Nephron progenitor cell (in vitro differentiated cells): ENCODE measurements around the gene ATG5.
A peak's percentile ranks its signal among the peaks of the same experiment; 100 is the strongest.

Source experiments
- DNase-seq: peaks from one replicate; pipeline ENCODE4 v3.0.0; 2021
- H3K27ac Mint-ChIP-seq: 2 replicates; pipeline ENCODE4 v1.8.0; 2021; ENCODE audit warnings: mild to moderate bottlenecking, moderate library complexity, mixed read lengths
- H3K27me3 Mint-ChIP-seq: 2 replicates; pipeline ENCODE4 v1.8.0; 2021; ENCODE audit warnings: mild to moderate bottlenecking, low read depth, mixed read lengths; ENCODE audit not compliant: poor library complexity
- H3K36me3 Mint-ChIP-seq: 2 replicates; pipeline ENCODE4 v1.8.0; 2021; ENCODE audit warnings: low read depth, mixed read lengths
- H3K4me1 Mint-ChIP-seq: 2 replicates; pipeline ENCODE4 v1.8.0; 2021; ENCODE audit warnings: mixed read lengths
- H3K4me3 Mint-ChIP-seq: 2 replicates; pipeline ENCODE4 v1.8.0; 2021; ENCODE audit warnings: mild to moderate bottlenecking, moderate library complexity, mixed read lengths
- H3K9me3 Mint-ChIP-seq: 2 replicates; pipeline ENCODE4 v1.8.0; 2021; ENCODE audit warnings: mild to moderate bottlenecking, moderate library complexity, mixed read lengths
- TF ChIP-seq, protein P1 (sequence below): fragments of 200-600 bp; sonication (generic); IDR thresholded peaks from 2 replicates; pipeline ENCODE4 v1.5.0; 2021; ENCODE audit warnings: antibody characterized with exemption

ATG5 gene

DNA sequence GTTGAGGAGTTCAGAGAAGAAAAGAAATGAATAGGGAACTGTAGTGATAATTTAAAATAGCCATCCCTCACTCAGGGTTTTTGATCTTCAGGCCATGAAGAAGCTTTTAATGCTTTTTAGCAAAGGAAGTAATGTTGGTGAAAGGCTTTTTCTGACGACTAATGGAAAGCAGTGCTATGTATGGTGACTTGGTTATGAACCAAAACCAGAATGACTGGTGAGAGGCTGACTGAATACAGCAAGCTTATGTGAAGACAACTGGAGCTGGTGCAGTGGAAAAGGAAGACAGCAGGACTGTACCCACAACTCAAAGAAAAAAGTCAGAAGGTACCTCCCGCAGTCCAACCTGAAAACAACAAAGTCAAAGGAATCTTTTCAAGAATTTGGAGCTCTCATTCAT lies 120.6 kb downstream of the ATG5 start:
- TF ChIP-seq, protein P1, sequence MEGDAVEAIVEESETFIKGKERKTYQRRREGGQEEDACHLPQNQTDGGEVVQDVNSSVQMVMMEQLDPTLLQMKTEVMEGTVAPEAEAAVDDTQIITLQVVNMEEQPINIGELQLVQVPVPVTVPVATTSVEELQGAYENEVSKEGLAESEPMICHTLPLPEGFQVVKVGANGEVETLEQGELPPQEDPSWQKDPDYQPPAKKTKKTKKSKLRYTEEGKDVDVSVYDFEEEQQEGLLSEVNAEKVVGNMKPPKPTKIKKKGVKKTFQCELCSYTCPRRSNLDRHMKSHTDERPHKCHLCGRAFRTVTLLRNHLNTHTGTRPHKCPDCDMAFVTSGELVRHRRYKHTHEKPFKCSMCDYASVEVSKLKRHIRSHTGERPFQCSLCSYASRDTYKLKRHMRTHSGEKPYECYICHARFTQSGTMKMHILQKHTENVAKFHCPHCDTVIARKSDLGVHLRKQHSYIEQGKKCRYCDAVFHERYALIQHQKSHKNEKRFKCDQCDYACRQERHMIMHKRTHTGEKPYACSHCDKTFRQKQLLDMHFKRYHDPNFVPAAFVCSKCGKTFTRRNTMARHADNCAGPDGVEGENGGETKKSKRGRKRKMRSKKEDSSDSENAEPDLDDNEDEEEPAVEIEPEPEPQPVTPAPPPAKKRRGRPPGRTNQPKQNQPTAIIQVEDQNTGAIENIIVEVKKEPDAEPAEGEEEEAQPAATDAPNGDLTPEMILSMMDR = no peak
- peaks cover 12% of the 10 kb centered on the region for H3K9me3 Mint-ChIP-seq
- no peak overlapping the region for H3K4me3 Mint-ChIP-seq
- H3K36me3 Mint-ChIP-seq = peaks cover 64% of the 10 kb centered on the region
- no peak for DNase-seq
- peaks cover 9% of the 10 kb centered on the region for H3K4me1 Mint-ChIP-seq
- no peaks in the 10 kb centered on the region for H3K27me3 Mint-ChIP-seq
- peak overlapping the region; percentile 60 for H3K27ac Mint-ChIP-seq

DNA sequence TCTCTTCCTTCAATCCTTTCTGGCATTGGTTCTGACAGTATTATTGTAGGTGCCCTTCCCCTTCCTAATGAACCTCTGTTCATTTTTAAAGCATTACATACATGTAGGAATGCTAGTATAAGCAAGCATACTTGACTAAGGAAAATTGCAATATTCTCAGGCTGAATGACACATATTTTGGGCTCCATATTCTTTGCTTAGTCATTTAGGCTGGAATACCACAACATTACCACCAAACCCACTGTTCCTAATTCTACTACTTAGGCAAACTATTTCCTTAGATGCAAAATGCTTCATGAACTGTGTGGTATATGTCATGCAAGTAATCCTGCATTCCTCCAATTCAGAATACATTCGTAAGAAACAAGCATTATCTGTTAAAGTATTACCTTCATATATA lies 125.6 kb downstream of the ATG5 start:
- Mint-ChIP-seq H3K36me3 (peaks cover 50% of the 10 kb centered on the region), H3K9me3 (peaks cover 3% of the 10 kb centered on the region), H3K4me3 (no peak overlapping the region), H3K27ac (no peak overlapping the region), H3K27me3 (no peaks in the 10 kb centered on the region), H3K4me1 (peaks cover 7% of the 10 kb centered on the region)
- no peak for DNase-seq
- TF ChIP-seq, protein P1 = no peak

DNA sequence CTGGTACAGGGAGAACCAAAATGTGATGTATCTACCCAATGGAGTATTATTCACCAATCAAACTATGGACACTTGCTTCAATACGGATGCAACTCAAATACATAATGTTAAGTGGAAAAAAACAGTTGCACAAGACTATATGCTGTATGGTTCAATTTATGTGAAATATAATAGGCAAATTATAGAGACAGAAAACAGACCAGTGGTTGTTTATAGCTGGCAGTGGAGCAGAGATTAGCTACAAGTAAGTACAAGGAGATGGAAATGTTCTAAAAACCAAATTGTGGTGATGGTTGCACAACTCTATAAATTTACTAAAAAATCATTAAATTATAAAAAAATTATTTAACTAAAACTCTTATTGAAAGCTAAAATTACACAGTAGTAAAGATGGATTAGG lies 126.2 kb downstream of the ATG5 start:
- Mint-ChIP-seq H3K9me3 (no peaks in the 10 kb centered on the region), H3K36me3 (peaks cover 49% of the 10 kb centered on the region), H3K4me1 (peaks cover under 1% of the 10 kb centered on the region), H3K4me3 (no peak overlapping the region), H3K27me3 (no peaks in the 10 kb centered on the region), H3K27ac (no peak overlapping the region)
- TF ChIP-seq, protein P1 = no peak
- DNase-seq = no peak

DNA sequence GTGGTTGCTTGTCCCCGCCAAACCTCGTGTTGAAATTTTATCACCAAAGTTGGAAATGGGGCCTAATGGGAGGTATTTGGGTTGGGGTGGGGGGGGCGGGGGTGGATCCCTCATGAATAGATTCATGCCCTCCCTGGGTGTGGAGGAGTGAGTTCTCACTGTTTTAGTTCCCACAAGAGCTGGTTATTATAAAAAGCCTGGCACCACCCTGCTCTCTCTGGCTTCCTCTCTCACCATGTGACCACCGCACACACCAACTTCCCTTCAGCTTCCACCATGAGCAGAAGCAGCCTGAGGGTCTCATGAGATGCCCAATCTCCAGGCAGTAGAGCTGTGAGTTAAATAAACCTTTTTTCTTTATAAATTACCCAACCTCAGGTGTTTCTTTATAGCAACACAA lies 128.1 kb downstream of the ATG5 start:
- Mint-ChIP-seq H3K4me1 (peaks cover 8% of the 10 kb centered on the region), H3K9me3 (no peaks in the 10 kb centered on the region), H3K27me3 (no peaks in the 10 kb centered on the region), H3K4me3 (no peak overlapping the region), H3K27ac (no peak overlapping the region), H3K36me3 (peaks cover 38% of the 10 kb centered on the region)
- TF ChIP-seq, protein P1 = no peak
- DNase-seq = no peak

DNA sequence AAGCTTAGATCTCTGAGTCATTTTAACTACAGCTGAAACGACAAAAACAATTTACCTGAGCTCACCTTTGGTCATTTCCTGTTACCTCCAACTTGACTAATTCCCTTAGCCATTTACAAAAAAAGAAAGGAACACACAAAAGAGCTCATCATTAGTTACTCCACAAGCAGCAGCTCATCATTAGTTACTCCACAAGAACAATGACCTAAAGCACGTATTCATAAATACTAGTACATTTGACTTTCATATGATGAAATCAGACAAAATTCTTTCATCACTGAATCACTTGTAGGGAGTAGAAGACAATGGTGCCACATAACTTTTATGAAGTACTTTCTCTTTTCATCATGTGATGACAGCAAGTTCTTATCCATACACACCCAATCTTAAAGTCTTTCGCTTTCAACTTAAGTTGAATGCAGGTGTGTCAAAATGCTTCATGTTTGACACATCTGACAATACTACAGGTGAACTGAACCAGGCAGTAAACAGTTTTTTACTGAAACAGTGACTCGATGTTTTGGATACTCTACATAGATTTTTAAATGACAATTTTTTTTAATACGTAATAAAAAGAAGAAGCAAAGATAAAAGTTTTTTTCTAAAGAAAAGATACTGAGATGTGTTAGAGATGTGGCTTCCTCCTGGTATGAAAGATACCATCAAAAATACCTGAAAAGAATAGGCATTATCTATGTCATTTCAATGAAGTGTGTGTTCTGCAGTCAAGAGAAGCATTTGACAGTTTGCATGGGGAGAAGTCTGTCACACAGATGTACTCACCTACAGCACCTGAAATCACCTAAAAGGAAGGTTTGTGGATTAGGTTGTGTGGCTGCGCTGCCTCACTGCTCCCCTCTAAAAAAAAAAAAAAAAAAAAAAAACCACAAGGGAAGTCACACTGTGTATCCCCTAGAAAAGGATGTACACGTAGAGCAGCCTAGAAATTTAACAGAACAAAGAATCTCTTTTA lies 130.3 kb downstream of the ATG5 start:
- Mint-ChIP-seq H3K27me3 (no peaks in the 10 kb centered on the region), H3K36me3 (peaks cover 27% of the 10 kb centered on the region), H3K4me3 (no peak overlapping the region), H3K4me1 (peaks cover 13% of the 10 kb centered on the region), H3K9me3 (no peaks in the 10 kb centered on the region), H3K27ac (no peak overlapping the region)
- DNase-seq = no peak
- TF ChIP-seq, protein P1 = no peak

DNA sequence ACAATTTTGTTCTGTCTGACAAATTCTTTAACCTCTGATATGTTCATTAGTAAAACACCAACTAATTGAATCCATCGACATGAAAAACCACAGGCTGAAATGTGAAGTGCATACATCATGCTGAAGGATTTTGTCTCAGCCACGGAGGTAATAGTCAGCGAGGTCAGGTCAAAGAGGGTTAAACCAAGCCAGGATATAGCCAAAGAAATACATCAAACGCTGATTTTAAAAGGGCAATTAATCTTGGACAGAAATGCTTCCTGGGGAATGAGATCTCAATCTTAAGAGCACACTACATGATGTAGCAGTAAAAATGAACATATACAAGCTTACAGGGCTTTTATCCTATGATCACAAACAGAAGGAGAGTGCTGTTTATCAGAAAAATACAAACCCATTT lies 132.7 kb downstream of the ATG5 start:
- no peak overlapping the region for H3K4me3 Mint-ChIP-seq
- H3K27me3 Mint-ChIP-seq = no peaks in the 10 kb centered on the region
- TF ChIP-seq, protein P1 = no peak
- peaks cover 19% of the 10 kb centered on the region for H3K4me1 Mint-ChIP-seq
- H3K27ac Mint-ChIP-seq = no peak overlapping the region
- no peaks in the 10 kb centered on the region for H3K9me3 Mint-ChIP-seq
- DNase-seq = no peak
- H3K36me3 Mint-ChIP-seq = peaks cover 24% of the 10 kb centered on the region
